Skeletal muscle tissue (tissue), 4 donors: Measurements from ENCODE around the gene KCNC1. TPM values are rescaled to one million over a fixed set of nuclear protein-coding genes. Genes with fewer than 3 reads are reported as not detected.
A peak's percentile ranks its signal among the peaks of the same experiment; 100 is the strongest.

ENCODE experiments used
- H3K27ac ChIP-seq: one replicate; pipeline ENCODE4 v1.7.0; 2013; ENCODE audit warnings: mild to moderate bottlenecking, low read depth, low read length, inconsistent platforms
- H3K27me3 ChIP-seq, 3 donors: one replicate each; pipeline ENCODE4 v1.7.0; 2013; ENCODE audit warnings: low read length in 3 of 3; ENCODE audit not compliant: control insufficient read depth in 3 of 3, insufficient read depth in 3 of 3
- H3K36me3 ChIP-seq, 3 donors: one replicate each; pipeline ENCODE4 v1.7.0; 2013; ENCODE audit warnings: low read length in 3 of 3; ENCODE audit not compliant: control insufficient read depth in 3 of 3, insufficient read depth in 3 of 3
- H3K4me1 ChIP-seq, 3 donors: one replicate each; pipeline ENCODE4 v1.7.0; 2013; ENCODE audit warnings: low read length in 3 of 3, mild to moderate bottlenecking in 3 of 3; ENCODE audit not compliant: control insufficient read depth in 3 of 3, insufficient read depth in 3 of 3
- H3K4me3 ChIP-seq, 3 donors: one replicate each; pipeline ENCODE4 v1.7.0; 2013; ENCODE audit warnings: low read length in 3 of 3
- H3K9ac ChIP-seq, 3 donors: one replicate each; pipeline ENCODE4 v1.7.0; 2013; ENCODE audit warnings: low read length in 3 of 3, mild to moderate bottlenecking in 3 of 3, moderate library complexity in 2 of 3, low read depth in 1 of 3
- H3K9me3 ChIP-seq, 3 donors: one replicate each; pipeline ENCODE4 v1.7.0; 2013; ENCODE audit warnings: low read length in 3 of 3; ENCODE audit not compliant: control insufficient read depth in 3 of 3
- total RNA-seq: library from RNA; depleted of rRNA; stranded (reverse); fragments of >200 nt; gene quantifications from one replicate; pipeline ENCODE4 v1.2.3, GENCODE V29; 2014
- donor health status: Osteomylitis.

Gene KCNC1
- total RNA-seq, 1 donor from 2014 or later = under 0.01 TPM

DNA sequence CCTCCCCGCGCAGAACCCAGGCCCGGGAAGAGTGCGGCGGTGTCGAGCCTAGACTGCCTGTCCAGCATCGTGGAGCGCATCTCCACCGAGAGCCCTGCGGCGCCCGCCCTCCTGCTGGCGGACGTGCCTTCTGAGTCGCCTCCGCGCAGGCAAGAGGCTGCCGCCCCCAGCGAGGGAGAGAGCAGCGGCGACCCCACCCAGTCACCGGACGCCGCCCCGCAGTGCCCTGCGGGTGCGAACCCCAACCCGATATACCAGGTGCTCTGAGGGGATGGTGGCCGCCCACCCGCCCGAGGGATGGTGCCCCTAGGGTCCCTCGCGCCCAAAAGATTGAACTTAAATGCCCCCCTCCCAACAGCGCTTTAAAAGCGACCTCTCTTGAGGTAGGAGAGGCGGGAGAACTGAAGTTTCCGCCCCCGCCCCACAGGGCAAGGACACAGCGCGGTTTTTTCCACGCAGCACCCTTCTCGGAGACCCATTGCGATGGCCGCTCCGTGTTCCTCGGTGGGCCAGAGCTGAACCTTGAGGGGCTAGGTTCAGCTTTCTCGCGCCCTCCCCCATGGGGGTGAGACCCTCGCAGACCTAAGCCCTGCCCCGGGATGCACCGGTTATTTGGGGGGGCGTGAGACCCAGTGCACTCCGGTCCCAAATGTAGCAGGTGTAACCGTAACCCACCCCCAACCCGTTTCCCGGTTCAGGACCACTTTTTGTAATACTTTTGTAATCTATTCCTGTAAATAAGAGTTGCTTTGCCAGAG is 13.2 kb upstream of the KCNC1 start:
- Histone ChIP-seq H3K4me3 (peak overlapping the region; percentile 78 to 94 (median 81)), H3K9me3 (no peaks in the 10 kb centered on the region), H3K27ac (peak overlapping the region; percentile 93), H3K4me1 (peaks cover 20 to 50% (median 32%) of the 10 kb centered on the region in 3 donors), H3K9ac (peak overlapping the region; percentile 91 to 98 (median 91)), H3K36me3 (peaks cover 6 to 23% (median 6%) of the 10 kb centered on the region in 3 donors), H3K27me3 (peaks cover 8 to 26% (median 16%) of the 10 kb centered on the region in 3 donors)

DNA sequence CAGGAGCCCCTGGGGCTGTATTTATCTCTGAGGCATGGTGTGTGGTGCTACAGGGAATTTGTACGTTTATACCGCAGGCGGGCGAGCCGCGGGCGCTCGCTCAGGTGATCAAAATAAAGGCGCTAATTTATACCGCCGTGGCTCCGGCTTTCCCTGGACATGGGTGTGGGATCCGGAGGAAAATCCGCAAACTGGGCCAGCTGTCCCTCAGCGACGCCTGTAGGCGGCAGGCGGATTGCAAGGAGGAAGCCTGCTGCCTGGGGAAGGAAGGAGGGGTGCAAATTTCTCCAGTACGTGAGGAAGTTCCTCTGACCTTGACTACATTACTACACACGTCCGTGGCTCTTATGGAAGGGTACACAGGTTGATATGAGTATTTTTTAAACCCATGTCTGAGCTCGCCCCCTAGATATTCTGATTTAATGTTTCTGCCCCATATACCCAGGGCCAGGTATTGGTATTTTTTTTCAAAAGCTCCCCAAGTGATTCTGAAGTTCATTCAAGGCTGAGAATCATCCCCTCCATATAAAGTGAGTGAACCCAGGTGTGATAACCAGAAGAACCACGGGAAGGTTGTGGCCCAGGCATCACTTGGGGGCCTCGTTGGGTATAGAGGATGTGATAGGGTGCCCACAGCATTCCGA is 12.5 kb upstream of the KCNC1 start:
- peak overlapping the region; percentile 93 for H3K27ac ChIP-seq
- no peaks in the 10 kb centered on the region for H3K9me3 ChIP-seq
- peaks cover 6 to 23% (median 6%) of the 10 kb centered on the region in 3 donors for H3K36me3 ChIP-seq
- peaks cover 20 to 44% (median 32%) of the 10 kb centered on the region in 3 donors for H3K4me1 ChIP-seq
- H3K27me3 ChIP-seq = peaks cover 8 to 26% (median 16%) of the 10 kb centered on the region in 3 donors
- peak overlapping the region; percentile 78 to 94 (median 81) for H3K4me3 ChIP-seq
- peak overlapping the region; percentile 91 to 98 (median 91) for H3K9ac ChIP-seq

DNA sequence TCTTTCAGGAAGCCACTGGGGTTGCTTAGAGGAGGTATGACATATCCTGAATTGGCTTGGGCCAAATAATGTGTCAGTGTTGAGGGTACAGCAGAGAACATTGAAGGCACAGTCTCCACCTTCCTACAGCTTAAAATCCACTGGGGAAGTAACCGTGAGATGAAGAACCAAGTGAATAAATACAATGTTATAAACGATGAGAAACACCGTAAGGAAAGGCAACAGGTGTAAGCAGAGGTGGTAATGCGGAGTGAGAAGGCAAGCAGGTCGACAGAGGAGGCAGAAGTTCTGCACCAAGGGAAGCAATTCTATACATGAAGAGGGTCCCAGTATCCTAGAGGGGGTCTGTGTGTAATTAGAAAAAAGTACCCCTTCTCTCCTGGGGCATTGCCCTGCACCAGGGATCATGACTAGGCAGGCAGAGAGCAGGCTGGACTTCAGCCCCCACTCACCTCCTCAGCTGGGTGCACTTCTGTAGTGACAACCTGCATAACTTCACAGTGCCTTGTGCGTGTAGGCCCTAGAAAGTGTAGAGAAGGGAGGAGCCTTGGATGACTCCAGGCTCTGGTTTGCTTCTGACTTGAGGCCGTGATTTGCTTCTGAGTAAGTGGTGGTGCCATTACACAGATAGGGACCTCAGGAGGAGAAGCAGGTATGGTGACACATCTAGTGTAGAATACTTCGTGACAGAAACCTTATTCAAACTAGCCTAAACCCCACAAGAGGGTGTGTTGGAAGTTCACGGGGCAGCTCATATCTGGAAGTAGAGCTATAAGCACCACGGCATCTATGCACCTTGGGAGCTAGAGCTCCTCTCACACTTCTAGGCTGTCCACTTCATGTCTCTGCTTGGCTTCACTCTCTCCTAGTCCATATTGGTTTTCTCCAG is 10.3 kb upstream of the KCNC1 start:
- Histone ChIP-seq H3K27ac (no peak overlapping the region), H3K36me3 (peaks cover 6 to 23% (median 6%) of the 10 kb centered on the region in 3 donors), H3K4me3 (no peak overlapping the region), H3K4me1 (peaks cover 5 to 25% (median 21%) of the 10 kb centered on the region in 3 donors), H3K9ac (no peak overlapping the region), H3K27me3 (peaks cover 4 to 26% (median 16%) of the 10 kb centered on the region in 3 donors), H3K9me3 (no peaks in the 10 kb centered on the region)

DNA sequence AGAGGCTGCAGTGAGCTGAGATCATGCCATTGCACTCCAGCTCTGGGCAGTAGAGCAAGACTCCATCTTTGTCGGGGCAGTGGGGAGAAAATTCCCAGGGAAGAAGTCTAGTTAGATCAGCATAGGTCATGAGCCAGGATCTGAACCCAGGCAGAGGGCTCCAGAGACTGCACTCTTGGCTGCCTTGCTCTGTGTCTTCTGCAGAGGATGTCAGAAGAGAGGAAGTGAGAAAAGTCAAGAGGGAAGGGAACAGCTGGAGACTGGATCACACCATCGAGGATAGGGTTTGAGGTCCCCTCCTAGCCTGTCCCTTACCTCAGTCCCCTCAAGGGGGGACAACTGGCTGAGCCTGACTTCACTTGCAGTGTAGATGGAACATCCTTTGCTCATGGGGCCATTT is 9.4 kb upstream of the KCNC1 start:
- peaks cover 5 to 22% (median 16%) of the 10 kb centered on the region in 3 donors for H3K4me1 ChIP-seq
- H3K36me3 ChIP-seq = peaks cover 6 to 27% (median 6%) of the 10 kb centered on the region in 3 donors
- H3K9me3 ChIP-seq = no peaks in the 10 kb centered on the region
- H3K9ac ChIP-seq = no peak overlapping the region
- H3K4me3 ChIP-seq = no peak overlapping the region
- H3K27ac ChIP-seq = no peak overlapping the region
- peaks cover under 1 to 24% (median 11%) of the 10 kb centered on the region in 3 donors for H3K27me3 ChIP-seq

DNA sequence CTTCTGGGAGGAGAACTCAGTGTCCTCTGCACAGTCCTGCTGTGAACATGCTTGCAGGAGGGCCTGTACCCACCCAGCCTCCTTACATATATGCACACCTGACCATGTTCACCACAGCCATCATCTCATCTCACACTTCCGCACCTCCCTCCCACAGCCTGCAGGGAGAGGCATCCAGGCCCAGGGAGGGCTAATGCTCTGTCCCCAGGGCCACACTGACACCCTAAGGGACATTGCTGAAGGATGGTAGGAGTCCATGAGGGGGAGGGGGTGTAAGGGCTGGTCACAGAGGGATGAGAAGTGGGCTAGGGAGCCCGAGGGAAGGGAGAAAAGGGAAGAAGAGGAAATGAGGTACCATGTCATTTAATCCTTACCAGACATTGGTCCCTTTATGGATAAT is 4.4 kb upstream of the KCNC1 start:
- H3K9ac ChIP-seq = peak overlapping the region in 1 of 3 donors; percentile 19
- no peak overlapping the region for H3K27ac ChIP-seq
- H3K9me3 ChIP-seq = no peaks in the 10 kb centered on the region
- peaks cover 0 to 13% (median 11%) of the 10 kb centered on the region in 3 donors for H3K27me3 ChIP-seq
- peaks cover 0 to 4% (median 0%) of the 10 kb centered on the region in 3 donors for H3K36me3 ChIP-seq
- H3K4me1 ChIP-seq = peaks cover 13 to 32% (median 28%) of the 10 kb centered on the region in 3 donors
- H3K4me3 ChIP-seq = no peak overlapping the region

DNA sequence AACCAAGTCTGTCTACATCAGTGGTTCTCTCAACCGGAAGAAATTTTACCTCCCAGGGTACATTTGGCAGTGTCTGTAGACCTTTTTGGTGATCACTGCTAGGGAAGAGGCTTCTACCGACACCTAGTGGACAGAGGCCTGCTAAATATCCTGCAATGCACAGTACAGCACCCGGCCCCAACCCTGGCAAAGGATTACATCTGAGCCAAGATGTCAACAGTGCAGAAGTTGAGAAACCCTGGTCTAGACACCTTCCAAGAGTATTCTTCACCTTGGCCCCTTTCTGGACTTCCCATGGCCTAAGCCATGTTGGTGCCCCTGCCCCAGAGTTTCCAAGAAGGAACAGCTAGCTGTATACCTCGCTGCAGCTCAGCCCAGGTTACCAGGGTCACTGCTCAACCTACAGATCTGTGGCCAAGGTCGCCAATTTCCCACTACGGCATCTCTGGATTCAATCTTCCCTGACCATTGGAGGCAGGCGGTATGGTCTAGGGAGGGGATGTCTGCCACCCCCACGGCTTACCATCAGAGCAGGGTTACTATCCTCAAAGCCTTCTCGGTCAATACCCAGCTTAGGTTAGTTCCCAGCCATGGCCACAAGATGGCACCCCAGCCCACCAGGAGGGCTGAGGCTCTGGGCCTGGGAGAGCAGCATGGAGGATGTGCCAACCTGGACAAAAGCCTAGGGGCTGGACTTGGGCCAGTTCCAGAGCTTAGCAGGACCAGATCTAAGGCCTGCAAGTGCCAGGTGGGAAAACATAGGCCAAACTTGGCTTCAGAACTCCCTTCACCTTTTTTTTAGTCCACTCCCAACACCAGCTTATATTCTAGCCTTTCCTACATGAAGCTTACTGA is 3.7 kb upstream of the KCNC1 start:
- peaks cover 13 to 36% (median 33%) of the 10 kb centered on the region in 3 donors for H3K4me1 ChIP-seq
- H3K9me3 ChIP-seq = no peaks in the 10 kb centered on the region
- H3K27ac ChIP-seq = no peak overlapping the region
- H3K4me3 ChIP-seq = peak overlapping the region in 1 of 3 donors; percentile 22
- H3K27me3 ChIP-seq = peaks cover under 1 to 12% (median 11%) of the 10 kb centered on the region in 3 donors
- peak overlapping the region in 1 of 3 donors; percentile 47 for H3K9ac ChIP-seq
- peaks cover 0 to 4% (median 0%) of the 10 kb centered on the region in 3 donors for H3K36me3 ChIP-seq

DNA sequence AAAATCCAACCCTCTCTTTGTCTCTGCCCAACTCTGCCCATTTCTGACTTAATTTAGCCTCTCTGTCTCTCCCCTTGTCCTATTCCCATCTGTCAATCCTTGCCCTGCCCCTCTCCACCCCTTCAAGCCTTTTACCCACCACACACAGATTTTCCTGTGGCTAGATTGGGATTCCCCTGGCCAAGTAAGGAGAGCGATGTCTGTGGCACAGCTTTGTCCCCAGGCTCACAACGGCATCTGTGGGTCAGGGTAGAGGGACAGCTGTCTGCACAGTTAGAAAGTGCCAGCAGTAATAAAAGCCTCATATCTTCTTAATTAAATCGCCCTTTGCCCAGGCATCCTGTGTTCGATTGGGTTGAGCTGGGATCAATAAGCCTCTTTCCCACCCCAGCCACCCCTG is 1.3 kb upstream of the KCNC1 start:
- Histone ChIP-seq H3K27ac (no peak overlapping the region), H3K9ac (no peak overlapping the region), H3K9me3 (no peaks in the 10 kb centered on the region), H3K36me3 (peaks cover 0 to 4% (median 0%) of the 10 kb centered on the region in 3 donors), H3K4me1 (peaks cover 13 to 52% (median 39%) of the 10 kb centered on the region in 3 donors), H3K27me3 (peaks cover 23 to 36% (median 31%) of the 10 kb centered on the region in 3 donors), H3K4me3 (no peak overlapping the region)

DNA sequence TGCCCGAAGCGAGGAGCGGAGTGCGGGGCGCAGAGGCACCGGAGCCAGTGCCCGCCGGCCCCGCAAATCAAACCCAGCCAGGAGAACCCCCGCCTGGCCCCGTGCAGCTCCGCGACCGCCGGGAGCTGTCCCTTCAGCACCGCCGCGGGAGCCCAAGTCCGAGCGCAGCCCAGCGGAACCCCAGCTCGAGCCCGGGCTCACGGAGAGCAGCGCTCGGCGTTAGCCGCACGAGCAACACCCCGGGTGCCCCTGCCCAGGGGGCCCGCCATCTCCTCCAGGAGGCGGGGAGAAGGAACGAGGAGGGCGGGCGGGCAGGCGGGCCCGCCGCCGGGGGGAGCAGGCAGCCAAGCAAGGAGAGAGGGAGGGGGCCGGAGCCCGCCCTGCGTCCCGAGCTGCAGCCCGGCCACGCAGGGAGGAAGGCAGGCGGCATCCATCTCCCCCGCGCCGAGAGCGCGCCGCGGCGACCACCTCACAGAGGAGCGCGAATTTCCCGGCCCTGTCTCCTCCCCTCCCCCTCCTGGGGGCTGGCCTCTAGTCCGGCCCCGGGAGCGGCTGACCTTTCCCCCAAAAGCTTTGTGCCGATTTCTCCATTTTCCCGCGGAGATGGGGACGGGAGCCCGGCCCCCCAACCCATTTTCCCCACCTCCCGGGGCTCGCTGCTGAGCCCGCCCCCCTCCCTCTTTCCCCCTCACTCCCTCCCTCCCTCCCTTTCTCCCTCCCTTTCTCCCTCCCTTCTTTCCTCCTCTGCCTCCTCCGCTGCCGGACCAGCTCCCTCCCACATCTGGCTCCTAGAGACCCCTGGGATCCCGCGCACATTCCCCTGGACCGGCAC is 621 bp downstream of the KCNC1 start:
- H3K27me3 ChIP-seq = peaks cover 30 to 50% (median 39%) of the 10 kb centered on the region in 3 donors
- peaks cover 13 to 58% (median 36%) of the 10 kb centered on the region in 3 donors for H3K4me1 ChIP-seq

More for the DNA sequence above, 621 bp downstream of the KCNC1 start:
- no peaks in the 10 kb centered on the region for H3K36me3 ChIP-seq
- H3K4me3 ChIP-seq = peak overlapping the region in 2 of 3 donors; percentile 35 to 68
- no peak overlapping the region for H3K27ac ChIP-seq
- H3K9ac ChIP-seq = peak overlapping the region in 1 of 3 donors; percentile 40
- no peaks in the 10 kb centered on the region for H3K9me3 ChIP-seq
